Cortex of kidney (tissue), 1 donor: ENCODE measurements around the gene RRAS2.
"Not testable (repeated sequence)": the region's sequence is repeated elsewhere in the genome, so short reads cannot be mapped to it uniquely, and the experiment has no call there.

Experiments
- DNase-seq: peaks from one replicate; lab custom pipeline; 2025; lab: John Stamatoyannopoulos, UW

Gene RRAS2

DNA sequence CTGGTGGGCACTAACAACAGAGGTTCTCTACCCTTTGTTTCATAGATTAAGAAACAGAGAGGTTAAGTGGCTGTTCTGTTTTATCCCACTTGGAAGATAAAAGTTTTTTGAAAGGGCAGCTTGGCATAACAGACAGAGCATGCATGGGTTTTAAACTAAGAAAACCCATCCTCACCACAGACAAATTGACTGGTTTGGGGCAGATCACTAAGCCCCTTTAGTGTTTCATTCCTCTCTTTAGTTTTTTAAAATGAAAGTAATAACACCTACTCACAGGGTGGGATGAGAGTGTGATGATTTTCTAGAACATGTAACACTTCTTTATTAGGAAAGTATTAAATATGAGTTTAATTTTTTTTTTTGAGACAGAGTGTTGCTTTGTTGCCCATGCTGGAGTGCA lies 12.3 kb upstream of the RRAS2 start:
- no peak for DNase-seq

DNA sequence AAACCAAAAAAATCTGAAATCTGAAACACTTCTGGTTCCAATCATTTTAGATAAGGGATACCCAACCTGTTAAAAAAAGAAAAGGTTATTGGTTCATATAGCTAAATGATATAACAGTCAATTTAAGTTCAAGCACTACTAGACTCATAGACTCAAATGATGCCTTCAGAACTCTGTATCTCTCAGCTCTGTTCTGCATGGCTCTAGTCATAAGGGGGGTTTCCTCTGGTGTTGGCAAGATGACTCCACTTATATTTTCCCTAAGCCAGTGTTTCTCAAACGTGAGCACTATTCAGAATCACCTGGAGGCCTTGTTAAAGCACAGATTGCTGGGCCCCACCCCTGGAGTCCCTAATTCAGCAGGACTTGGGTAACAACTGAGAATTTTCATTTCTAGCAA lies 11.5 kb upstream of the RRAS2 start:
- no peak for DNase-seq

DNA sequence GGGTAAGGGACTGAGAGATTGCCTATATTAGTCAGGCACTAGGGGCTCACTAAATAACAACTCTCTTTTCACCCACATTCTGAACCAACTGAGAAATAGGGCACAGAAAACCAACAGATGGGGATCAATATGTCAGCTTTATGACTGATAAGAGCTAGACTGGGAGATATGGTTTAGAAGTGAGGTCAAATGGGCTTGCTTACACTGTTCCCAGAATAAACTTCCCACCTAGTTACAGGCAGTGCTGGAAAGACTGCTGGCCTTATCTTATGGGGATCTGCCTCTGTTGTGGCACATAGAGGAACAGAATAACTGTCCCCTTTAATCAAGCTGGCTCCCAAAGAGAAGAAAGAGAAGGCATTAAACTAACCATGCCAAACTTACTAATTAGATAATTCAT lies 10.6 kb upstream of the RRAS2 start:
- DNase-seq, result no peak

DNA sequence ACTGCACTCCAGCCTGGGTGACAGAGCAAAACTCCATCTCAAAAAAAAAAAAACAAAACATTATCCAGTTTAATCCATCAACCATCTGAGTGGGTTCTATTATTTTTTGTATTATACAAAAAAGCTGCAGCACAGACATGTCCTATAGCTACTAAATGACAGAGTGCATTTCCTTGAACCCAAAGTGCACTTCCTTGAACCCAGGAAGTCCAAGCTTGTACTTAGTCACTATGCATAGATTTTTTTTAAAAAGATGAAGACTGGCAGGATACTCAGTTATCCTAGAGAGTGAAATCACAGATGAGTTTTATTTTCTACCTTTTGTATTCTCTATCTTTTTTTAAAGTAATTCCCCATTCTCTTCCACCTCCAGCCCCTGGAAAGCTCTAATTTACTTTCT lies 8.0 kb upstream of the RRAS2 start:
- DNase-seq, result no peak

DNA sequence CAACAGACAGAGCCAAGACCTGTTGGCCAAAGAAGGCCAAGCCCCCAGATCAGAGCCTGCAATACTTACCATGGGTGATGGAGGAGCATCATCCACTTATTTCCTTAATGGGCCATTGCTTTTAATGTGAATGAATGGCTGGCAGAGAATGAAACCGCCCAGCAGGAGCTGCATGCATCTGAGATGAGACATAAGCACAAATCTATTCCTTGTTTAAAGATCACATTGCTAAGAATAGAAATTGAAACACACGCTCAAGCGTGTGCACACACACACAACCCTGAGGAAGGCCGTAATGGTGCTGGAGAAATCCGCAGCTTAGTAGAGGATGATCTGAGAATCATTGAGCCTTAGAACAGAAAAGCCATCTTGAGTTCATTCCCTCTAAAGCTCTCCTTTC lies 5.3 kb upstream of the RRAS2 start:
- no peak for DNase-seq

DNA sequence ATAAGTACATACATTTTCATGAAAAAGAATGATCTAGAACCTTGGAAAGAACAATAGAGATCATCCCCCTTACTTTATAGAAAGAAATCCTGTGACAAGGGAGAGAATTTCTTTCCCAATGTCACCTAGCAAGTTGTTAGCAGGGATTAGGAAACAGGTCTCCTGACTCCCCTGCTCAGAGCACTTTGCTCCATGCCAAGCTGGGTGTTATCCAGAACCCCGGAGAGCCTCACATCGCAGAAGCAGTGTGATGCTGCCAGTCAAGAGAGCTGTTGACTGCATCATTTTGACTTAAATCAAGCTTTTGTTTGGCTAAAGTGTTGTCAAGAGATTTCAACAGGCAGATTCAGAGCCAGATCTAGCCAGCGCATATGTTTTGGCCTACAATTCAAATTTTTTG lies 3.6 kb upstream of the RRAS2 start:
- DNase-seq, result no peak

DNA sequence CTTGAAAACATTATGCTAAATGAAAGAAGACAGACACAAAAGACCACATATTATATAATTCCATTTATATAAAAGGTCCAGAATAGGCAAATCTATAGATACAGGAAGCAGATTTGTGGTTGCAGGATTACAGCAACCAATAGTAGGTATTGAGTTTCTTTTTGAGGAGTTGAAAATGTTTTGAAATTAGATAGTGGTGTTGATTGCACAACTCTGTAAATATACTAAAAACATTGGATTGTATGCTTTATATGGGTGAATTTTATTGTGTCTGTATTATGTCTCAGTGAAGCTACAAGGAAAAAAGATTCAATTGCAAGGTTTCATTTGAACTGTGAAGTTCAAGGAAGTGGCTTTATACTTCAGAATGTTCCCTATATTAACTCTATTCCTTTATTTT lies 3.0 kb upstream of the RRAS2 start:
- no peak for DNase-seq

DNA sequence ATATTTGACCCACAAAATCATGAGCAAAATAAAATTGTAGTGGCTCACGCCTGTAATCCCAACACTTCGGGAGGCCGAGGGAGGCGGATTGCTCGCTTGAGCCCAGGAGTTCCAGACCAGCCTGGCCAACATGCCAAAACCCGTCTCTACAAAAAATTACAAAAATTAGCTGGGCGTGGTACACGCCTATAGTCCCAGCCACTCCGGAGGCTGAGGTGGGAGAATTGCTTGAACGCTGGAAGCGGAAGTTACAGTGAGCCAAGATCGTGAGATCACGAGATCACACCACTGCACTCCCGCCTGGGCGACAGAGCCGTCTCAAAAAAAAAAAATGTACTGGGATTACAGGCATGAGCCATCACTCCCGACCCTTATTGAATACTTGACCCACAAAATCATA lies 2.0 kb upstream of the RRAS2 start:
- no peak for DNase-seq

DNA sequence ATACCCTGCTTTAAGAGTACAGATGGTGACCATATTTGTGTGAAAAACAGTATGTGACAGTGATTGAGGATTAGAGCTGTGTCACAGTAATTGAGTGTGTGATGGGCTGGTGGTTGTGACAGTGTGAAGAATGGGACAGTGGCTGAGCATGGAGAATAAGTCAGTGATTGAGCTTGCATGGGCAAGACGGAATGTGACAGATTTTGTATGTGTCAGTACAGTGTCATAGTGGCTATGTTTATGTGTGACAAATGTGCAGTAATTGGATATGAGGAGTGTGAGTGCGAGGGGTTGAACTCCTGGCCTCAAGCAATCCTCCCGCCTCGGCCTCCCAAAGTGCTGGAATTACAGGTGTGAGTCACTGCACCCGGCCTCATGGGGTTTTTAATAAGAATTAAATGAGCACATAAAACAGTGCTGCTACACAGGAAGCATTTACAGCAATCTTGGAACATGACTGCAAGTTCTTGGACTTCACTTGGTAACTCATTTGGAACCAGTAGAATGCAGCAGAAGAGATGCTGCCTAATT lies 583 bp upstream of the RRAS2 start:
- DNase-seq, result no peak

DNA sequence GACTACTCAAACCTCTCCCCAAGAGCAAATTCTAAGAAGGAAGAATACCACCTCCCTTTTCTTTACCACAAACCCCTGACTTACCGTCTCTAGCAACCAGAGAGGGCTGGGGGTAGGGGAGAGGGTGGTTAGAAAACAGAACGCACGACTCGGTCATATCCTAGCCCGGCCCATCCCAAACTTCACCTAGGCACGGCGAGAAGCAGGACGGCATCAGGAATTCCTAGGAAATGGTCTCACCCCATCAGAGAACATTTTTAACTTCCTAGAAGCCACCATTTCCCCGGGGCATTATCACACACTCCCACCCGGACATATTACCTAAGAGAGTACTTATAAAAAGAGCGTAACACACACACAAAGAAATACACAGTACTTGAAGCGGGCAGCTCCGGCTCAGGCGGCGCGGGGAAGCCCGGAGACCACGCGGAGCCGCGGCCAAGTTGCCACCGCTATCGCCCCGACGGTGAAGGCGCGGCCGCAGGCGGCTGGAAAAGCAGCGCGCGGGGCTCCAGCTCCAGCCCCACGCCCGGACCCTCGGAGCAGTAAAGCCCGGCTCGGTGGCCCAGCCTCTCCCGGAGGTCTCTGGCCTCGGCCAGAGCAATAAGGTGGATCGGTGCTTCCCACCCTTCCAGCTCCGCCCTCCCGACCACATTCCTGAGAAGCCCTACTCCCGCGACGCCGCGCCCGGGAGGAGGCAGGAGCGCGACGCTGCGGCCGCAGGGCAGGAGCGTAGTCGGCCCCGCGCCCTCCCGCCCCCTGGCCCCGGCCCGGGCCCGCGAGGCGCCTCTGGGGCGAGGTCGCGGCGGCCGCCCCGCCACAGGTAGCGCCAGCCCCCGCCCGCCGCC lies 878 bp downstream of the RRAS2 start:
- DNase-seq, result no peak

DNA sequence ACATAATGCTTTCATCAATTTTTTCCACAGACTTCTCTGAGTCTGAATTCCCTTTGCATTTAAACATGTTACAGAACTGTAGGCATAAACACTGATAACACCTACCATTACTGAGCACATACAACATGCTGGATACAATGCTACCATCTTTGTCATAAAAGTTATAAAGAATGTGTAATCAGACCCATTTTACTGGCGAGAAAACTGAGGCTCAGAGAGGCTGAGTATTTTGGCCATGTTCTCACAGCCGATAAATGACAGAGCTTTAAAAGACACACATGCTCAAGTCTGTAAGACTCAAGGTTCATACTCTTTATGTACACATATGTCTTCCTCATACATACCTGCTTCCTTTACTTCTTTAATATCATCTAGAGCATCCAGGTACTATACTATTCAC lies 2.6 kb downstream of the RRAS2 start:
- no peak for DNase-seq

DNA sequence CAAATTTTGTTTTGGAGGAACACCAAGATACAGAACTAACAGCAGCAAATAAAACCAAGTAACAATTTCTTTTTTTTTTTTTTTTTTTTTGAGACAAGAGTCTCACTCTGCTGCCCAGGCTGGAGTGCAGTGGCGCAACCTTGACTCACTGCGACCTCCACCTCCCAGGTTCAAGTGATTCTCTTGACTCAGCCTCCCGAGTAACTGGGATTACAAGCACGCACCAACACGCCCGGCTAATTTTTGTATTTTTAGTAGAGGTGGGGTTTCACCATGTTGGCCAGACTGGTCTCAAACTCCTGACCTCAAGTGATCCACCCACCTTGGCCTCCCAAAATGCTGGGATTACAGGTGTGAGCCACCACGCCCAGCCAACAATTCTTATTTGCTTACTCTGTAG lies 4.4 kb downstream of the RRAS2 start:
- DNase-seq, result not testable (repeated sequence)

DNA sequence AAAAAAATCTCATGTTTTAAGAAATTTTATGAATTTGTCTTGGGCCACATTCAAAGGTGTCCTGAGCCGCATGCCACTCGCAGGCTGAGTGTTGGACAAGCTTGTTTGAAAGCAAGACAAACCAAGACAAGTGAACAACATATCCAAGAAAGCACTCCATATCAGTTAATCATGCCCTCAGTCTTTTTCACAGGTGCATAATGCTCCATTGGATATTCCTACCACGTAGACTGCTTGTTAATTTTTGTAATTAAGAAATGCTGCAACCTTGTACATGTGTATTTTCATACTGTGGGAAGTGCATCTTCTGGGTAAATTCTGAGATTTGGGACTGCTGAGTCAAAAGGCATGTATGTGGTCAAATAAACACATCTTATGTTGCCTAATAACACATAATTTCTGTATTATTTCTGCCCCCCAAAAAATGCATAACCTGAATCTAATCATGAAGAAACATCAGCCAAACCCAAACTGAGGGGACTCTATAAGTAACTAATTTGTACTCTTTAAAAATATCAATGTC lies 8.2 kb downstream of the RRAS2 start:
- no peak for DNase-seq

DNA sequence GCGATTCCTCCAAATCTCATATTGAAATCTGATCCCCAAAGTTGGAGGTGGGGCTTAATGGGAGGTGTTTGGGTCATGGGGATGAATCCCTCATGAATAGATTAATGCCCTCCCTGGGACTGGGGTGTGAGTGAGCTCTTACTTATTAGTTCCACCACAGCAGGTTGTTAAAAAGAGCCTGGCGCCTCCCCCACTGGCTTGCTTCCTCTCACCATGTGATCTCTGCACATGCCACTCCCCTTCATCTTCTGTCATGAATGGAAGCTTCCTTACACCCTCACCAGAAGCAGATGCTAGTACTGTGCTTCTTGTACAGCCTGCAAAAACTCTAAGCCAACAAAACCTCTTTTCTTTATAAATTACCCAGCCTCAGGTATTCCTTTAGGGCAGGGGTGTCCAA lies 8.8 kb downstream of the RRAS2 start:
- DNase-seq, result no peak

DNA sequence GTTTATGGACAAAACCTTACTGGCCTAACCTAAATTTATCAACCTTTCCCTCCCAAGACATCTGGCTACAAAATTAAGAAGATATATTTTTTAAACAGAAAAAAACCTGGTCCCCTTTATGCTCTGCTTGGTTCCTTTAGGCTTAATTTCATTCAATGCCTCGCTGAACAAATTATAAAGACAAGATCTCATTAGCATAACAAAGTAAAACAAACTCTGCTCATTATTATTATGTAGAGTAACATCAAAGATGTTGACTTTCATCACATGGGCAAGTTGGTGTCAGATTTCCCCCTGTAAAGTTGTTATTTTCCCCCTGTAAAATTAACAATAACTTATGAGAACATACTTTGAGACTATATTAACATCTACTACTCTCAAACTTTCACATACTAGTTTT lies 11.0 kb downstream of the RRAS2 start:
- DNase-seq, result no peak

DNA sequence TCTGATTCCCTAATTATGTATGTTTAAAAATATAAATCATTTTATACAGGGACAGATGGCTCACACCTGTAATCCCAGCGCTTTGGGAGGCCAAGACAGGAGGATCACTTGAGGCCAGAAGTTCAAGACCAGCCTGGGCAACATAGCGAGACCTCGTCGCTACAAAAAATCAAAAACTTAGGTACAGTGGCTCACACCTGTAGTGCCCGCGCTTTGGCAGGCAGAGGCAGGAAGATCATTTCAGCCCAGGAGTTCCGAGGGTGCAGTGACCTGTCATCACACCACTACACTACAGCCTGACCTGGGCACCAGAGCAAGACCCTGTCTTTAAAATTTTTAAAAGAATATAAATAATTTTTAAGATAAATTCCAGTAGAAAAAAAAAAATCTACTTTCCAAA lies 11.5 kb downstream of the RRAS2 start:
- no peak for DNase-seq

DNA sequence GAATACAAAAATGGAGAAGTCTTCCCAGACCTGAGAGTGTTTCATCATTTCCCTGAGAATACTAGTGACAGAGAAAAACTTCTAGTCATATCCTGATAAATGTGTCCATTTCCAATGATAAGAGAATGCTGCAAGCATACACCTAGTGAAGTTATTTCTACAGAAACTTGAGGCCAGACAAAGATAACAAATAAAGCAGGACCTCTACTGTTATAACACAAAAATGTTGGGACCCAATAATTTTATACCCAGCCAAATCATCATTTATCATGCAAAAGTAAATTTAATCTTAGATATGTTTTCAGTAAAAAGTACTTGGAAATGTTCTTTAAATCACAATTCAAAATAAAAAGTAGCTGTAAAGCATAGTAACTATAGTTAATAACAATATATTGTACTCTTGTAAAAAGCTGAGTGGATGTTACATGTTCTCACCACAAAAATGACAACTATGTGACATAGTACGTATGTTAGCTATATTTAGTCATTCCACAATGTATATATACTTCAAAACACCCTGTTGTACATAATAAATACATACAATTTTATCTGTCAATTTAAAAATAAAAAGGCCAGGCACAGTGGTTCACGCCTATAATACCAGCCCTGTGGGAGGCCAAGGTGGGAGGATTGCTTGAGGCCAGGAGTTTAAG lies 12.6 kb downstream of the RRAS2 start:
- DNase-seq, result no peak

DNA sequence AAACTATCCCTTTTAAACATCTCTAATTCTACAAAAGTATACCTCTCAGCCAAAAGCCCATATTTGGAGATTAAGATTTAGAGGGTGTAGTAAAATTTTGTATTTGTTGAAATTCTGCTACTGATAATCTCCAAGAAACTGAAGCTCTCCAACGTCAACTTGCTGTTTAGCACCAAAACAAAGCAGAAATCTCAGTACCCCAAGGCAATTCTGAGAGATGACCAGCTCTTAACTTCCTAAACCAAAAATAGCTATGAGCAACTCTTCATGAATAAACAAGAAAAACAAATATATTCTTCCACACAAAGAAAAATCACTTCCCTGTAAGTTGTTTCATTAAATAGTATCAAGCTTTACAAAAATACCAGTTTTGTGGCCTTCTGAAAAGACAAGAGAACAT lies 13.3 kb downstream of the RRAS2 start:
- no peak for DNase-seq

DNA sequence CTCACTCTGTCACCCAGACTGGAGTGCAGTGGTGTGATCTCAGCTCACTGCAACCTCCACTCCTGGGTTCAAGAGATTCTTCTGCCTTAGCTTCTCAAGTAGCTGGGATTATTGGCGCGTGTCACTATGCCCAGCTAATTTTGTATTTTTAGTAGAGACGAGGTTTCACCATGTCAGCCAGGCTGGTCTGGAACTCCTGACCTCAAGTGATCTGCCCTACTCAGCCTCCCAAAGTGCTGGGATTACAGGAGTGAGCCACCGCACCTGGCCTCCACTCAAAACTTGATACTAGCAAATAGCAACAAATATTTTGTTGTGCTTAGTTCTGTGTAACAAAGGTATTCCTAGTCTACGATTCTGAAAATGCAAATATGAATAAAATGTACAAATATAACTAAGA lies 14.0 kb downstream of the RRAS2 start:
- DNase-seq, result not testable (repeated sequence)

DNA sequence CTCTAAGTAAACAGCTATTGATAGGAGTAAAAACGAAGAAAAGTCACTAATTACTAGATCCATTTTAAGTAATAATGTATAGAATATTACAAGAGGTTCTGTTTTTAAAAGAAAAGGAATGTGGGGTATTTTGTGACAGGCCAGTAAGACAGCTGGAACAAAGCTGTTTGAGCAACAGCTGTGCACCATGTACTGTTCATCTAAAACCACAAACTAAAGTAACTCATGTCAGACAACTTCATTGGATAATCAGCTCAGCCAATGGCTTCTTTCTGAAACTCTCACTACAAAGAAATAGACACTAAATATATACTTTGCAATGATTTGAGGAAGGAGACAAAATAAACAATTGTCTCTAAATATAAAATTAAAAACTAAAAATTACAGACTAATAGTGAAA lies 16.1 kb downstream of the RRAS2 start:
- no peak for DNase-seq

DNA sequence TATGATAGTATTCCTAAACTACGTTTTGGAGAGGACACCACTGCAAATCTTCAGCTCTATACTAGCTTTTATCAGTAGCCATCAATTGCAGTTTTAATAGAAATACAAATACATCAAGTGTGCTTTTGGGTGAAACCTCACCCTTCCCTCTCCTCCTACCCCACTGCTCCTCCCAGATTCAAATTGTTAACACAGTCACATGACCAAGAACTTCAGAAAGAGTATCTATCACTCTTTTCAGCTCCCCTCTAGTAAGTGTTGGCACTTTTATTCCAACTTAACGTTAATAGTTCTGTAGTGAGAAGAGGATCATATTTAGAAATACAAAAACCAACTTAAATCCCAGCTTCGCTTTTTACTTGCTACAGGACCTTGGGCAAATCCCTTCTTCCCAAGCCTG lies 17.0 kb downstream of the RRAS2 start:
- DNase-seq, result no peak

DNA sequence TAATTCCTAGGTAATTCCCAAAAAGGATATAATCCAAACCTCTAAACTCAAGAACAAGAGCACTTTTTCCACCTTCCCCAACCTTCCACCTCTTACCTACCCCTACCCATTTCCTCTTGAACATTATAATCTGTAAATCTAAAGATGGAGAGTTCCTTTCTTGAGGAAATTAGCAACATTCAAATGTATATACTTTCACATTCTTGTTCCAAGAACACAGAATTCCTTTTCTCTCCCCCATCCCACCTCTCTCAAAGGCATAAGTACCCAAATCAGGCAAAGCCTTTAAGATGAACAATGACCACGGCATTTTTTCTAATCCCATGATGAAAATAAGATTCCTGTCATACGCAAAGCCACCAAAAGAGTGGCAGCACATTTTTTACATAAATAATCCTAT lies 18.3 kb downstream of the RRAS2 start:
- no peak for DNase-seq

DNA sequence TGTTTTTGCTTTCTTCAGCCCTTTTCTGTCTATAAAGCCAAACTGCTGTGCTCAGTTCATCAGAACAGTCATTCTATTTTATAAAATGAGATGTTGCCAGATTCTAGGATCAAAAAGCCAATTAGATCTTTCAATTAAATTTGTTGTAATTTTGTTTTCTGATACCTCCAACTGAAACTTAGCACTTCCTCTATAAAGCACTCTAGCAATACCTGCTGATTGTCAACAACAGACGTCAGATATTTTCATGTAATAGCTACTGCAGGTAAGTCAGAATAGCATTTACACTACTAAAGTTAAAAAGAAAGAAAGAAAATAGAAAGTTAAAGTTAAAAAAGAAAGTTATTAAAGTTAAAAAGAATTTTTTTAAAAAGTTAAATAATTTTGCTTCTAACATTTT lies 19.6 kb downstream of the RRAS2 start:
- DNase-seq, result no peak
